Astrocyte of the cerebellum (primary cell): ENCODE results near the gene SEC16A.

Source experiments
- DNase-seq: peaks from one replicate; pipeline ENCODE4 v3.0.0-alpha.2; 2011; ENCODE audit warnings: low read depth
- H3K4me3 ChIP-seq: 2 replicates; pipeline ENCODE4 v1.5.1; 2011; ENCODE audit warnings: mild to moderate bottlenecking, low read depth, low read length, moderate library complexity
- in situ Hi-C: cut with HindIII; loops from 2 replicates; pipeline ENCODE4 v1.10.0; 2017; ENCODE audit warnings: low sequenced_read_pairs
- TF ChIP-seq, protein P1 (sequence below): IDR thresholded peaks from 2 replicates; pipeline ENCODE4 v1.5.1; 2012; ENCODE audit warnings: low read length, low read depth, moderate library complexity, mild to moderate bottlenecking; ENCODE audit errors: missing control alignments

The SEC16A gene

DNA sequence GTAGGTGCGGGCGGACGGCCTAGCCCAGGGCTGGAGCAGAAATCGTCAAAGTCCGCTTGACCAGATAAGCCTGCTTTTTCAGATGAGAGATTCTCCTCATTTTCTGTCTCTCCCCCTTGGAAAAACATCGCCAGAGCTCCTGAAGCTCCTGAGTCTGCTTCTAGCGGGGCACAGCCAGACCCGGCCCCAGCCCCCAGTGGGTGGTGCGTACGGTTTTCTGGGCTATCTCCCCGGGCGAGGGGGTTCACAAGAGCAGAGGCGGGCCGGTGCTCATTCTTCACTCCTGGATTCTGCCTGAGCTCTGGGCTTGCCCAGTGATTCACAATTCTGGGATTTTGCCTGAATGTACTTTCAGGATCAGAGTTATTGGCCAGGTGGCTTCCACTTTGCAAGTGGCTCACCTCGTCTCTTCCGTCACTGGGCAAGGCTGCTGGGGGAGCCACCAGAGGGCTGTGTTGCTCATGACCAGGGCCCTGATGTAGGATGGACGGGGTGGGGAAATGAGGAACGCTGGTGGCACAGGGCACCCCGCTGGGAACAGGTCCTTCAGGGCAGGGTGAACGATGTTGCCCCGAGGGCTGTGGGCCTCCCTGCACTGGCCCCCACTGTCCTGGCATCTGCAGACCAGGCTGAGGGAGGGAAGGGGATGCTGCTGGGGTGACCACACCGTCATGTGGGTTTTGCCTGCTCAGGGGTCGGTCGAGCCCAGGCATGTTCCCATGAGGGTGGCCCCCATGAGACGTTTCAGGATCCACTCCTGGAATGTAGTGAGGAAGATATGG lies 6.3 kb downstream of the SEC16A start:
- TF ChIP-seq, protein P1, sequence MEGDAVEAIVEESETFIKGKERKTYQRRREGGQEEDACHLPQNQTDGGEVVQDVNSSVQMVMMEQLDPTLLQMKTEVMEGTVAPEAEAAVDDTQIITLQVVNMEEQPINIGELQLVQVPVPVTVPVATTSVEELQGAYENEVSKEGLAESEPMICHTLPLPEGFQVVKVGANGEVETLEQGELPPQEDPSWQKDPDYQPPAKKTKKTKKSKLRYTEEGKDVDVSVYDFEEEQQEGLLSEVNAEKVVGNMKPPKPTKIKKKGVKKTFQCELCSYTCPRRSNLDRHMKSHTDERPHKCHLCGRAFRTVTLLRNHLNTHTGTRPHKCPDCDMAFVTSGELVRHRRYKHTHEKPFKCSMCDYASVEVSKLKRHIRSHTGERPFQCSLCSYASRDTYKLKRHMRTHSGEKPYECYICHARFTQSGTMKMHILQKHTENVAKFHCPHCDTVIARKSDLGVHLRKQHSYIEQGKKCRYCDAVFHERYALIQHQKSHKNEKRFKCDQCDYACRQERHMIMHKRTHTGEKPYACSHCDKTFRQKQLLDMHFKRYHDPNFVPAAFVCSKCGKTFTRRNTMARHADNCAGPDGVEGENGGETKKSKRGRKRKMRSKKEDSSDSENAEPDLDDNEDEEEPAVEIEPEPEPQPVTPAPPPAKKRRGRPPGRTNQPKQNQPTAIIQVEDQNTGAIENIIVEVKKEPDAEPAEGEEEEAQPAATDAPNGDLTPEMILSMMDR: no peak
- no peak for DNase-seq
- H3K4me3 ChIP-seq: no peak overlapping the region
- in situ Hi-C loops: no loop called here

DNA sequence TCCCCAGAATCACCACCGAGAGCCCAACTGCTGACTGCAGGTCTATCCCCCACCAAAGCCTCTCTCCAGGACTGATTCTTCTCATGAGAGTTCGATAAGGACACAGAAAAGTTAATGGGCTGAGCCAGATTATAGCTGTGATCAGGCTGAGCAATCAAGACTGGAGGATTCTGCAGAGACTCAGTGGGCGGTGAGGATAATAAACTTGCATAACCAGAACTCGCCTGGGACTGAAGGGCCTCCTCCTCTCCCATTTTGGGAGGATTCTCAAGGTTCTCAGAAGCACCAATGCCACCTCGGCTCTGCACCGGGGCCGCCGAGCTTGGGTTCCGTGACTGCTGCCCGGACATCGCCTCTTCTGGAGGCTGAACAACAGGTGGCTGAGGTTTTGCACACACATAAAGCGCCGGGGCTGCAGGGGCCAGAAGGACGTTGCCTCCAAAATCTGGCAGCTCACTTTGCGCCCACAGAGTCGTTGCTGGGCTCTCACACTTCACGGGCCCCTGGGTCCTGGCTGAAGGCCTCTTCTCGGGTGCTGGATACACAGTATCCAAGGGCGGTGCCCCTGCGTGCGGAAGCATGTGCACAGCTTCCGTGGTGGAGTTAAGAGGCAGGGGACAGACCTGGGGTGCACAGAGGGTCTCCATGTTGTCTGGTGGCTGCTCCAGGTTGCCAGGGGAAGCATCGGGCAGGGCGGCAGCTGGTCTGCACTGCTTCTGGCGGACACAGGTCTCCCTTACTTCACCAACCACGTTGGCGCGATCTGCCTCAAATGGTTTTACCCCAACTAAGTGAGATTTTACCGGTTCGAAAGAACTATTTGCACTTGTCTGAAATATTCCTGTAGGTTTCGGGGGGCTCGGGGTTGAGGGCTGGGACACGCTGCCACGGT lies 7.6 kb downstream of the SEC16A start:
- TF ChIP-seq, protein P1: no peak
- in situ Hi-C loops: no loop called here
- no peak overlapping the region for H3K4me3 ChIP-seq
- no peak for DNase-seq

DNA sequence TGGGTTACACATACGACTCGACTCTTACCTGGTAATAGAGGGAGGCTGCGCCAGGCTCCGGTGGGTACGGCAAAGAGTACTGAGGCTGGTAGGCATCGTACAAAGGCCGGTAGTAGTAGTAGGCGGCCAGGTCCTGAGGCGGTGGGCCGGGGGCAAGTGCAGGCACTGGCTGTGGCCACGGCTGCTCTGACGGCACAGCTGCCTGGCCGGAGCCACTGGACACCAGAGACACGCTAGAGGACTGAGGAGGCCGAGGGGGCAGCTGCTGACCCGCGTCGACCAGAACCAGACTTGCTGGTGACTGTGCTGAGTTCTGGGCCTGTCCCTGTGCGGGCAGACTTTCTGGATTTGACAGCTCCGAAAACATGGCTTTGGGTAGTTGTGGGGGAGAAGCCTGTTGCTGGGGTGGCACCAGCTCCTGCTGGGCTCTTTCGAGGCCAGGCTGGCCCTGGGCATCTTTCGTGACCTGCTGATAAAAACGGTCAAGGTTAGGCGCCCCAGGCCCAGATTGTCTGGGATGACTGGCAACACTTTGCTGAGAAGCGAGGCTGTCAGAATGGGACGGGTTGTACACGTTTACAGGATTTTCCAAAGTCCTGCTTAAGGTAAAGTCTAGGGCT lies 8.7 kb downstream of the SEC16A start:
- no peak overlapping the region for H3K4me3 ChIP-seq
- TF ChIP-seq, protein P1: no peak
- in situ Hi-C loops: no loop called here
- DNase-seq: no peak

DNA sequence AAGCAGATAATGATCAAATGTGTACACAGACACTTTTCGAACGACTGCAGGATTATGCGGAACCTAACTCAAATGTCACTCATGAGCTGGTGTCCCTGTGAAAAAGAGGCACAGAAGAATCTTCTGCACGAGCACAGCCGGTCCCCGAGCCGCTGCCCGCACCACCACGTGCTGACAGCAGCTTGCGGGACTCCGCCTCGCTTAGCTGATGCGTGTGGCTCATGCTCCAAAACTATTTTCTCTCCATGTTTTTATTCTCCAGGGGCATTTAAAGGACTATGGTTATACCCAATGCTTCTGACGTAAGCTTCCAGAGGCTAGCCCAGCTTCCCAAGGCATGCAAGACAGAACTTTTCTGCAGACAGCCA lies 9.5 kb downstream of the SEC16A start:
- TF ChIP-seq, protein P1: no peak
- H3K4me3 ChIP-seq: no peak overlapping the region
- DNase-seq: no peak
- in situ Hi-C loops: no loop called here

DNA sequence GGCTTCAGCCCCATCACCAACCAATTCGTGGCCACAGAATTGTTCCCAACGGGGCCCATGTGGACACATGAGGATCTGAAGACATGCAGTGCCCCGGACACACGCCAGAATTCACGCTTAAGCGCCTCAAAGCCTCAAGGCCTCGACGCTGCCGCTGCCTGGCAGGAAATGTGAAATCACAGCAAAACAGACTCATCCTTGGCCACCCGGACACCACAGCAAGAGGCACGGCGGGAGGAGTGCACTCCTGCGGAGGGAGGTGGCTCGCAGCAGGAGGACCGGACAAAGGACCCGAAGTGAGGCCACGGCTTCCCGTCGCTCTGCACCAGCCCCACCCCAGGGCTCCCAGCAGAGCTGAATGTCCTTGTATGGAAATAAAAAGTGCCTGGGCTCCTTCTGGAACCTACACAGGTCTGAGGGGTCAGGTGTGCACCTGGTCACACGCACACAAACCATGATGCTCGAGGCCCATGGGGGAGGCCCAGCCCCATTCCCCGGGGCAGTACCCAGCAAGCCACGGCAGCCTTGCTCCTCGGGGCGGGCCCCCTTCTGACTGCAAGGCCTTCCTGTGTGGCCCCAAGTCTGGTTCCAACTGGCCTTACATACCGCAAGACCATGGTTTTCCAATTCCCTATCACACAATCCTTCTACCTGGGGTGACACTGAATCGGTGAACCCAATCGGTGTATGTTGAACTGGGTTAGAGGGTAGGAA lies 10.0 kb downstream of the SEC16A start:
- H3K4me3 ChIP-seq: no peak overlapping the region
- in situ Hi-C loops: no loop called here
- TF ChIP-seq, protein P1: no peak
- DNase-seq: no peak
